ENCODE results near the gene LAMB4.
"Not testable (repeated sequence)": the region's sequence is repeated elsewhere in the genome, so short reads cannot be mapped to it uniquely, and the experiment has no call there.

LAMB4 gene

DNA sequence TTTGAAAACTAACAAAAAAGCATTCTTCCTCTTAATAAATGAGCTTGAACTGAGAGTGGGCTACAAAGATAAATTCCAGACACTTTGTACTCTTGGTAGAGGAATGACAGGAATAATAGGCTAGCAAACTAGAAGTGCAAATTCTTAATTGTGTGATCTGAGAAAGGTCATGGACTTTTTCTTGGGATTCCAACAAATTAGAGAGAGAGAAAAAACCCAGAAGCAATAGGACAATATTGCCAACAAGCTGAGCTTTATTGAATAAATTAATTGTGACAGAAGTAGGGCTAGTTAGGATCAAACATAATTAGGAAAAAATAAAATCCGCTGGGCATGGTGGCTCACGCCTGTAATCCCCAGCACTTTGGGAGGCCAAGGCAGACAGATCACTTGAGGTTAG, 85.8 kb downstream of the LAMB4 start:
- DNase-seq (ENCODE audit: low spot score), result no peak

DNA sequence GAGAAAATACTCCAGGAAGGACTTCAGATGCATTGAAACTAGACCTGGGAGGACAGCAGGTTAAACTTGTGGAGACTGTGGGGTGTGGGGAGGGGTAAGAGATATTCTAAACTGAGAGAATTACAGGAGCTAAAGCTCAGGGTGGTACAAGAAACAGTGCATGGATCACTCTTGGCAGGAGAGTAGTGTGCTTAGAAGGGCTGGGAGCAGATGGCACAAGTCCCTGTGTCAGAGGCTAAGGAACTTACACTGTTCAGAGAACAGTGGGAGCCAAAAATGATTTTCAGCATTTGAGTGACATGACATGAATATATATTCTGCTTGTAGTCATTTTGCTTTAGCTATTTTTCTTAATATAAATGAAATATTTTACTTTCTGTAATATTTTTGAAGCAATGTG, 91.2 kb downstream of the LAMB4 start:
- no peak for DNase-seq (ENCODE audit: low spot score)

DNA sequence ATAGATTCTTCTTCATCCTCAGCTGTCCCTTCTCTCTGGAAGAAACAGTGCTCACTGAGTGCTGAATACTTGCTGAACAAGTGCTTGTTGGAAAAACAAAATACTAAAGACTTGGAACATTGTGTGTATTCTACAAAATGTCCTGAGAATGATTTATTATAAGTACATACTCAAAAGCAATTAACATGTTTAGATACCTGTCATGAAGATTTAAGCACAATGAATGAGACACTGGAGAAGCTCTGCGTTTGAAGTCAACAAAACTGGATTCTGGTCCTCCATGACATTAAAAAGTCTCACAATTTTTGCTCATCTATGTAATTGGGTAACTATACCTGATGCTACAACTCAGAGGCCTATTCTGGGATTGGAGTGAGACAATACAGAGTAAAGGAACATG, 92.4 kb downstream of the LAMB4 start:
- no peak for DNase-seq (ENCODE audit: low spot score)

DNA sequence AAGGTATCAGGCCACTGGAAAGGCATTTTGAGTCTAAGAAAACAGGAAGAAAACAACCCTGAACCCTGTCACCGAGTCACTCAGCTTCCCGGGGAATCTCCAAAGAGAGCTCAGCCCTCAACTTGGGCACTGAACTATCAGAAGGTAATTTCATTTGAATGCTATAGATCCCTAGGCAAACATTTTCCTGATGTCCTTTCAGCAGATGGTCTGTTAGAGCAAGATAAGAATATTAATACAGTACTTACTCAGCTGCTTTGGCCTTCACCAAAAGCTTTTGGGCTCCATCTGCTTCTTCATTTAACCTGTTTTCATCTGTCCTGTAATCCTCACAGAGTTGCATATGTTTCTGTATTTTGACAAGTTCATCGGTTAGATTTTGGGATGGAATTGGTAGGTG, 93.0 kb downstream of the LAMB4 start:
- DNase-seq (ENCODE audit: low spot score), result no peak

DNA sequence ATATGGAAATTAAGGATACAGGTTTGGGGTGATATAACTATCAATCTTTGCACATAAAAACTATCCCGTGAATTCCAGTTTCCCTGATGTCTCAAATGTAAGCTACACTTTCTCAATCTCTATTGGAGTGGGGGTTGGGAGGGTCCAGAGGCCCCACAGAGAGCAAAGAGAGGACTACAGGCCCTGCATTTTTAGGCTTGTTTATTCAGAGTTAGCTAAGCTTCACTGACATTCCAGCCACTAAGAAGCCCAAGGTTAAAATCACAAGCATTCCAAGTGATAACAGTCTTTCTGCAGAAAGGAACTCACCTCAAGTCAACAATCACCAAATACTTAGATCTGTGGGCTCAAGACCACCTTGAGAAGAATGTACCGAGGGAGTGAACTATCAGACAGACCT, 95.6 kb downstream of the LAMB4 start:
- DNase-seq (ENCODE audit: low spot score), result no peak

DNA sequence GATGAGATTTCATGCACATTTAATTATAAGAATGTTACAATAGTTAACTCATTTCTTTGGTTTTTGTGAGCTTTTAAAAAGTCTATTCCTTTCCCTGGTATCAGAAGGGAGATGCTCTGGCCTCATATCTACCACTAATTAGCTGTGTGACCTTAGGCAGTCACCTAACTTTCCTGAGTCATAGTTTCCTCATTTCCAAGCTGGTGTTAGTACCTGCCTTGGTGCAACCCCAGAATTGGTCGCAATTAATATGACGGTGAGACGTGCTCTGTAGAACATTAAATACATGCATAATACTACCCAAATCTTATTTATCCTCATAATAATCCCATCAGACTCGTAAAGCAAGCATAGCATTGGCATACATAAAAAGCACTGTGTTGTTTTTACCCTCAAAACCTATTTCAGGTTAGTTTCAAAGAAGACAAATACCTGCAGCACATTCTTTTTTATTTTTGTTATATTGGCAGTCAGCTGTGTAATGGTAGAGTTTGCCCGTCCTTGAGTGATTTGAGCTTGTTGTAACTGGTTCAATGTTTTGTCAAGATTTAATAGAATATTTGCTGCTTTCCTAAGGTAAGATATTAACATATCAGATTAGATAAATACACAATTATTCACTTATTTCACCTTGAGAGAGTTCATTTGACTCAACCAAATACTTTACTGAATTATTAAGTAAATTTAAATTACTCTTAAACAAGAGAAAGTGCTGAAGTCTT, 96.2 kb downstream of the LAMB4 start:
- no peak for DNase-seq (ENCODE audit: low spot score)

DNA sequence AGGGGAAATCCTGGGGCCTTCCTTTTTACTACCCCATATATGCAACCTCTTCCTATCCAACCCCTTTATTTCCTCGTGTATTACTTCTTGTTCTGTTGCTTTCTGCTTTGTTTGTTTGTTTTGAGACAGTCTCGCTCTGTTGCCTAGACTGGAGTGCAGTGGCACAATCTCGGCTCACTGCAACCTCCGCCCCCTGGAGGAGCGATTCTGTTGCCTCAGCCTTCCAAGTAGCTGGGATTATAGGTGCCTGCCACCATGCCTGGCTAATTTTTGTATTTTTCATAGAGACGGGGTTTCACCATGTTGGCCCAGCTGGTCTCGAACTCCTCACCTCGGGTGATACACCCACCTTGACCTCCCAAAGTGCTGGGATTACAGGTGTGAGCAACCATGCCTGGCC, 96.9 kb downstream of the LAMB4 start:
- not testable (repeated sequence) for DNase-seq (ENCODE audit: low spot score)

DNA sequence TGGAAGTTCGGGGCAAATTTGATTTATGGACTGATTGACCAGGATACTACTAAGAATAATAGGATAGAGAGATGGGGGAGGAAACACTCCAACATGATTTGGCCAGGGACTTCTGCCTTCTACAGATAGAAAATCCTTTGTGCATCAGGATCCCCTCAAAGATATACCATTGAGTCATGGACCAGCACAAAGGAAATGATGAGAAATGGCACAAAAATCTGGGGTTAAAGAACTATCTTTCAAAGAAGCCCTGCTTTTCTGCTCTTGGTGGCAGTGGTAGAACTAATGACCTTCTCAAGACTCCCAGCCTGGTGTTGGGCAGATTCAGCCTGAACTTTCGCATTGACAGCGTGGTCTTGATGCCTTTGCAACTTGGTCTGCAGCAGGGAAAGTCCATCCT, 99.6 kb downstream of the LAMB4 start:
- DNase-seq (ENCODE audit: low spot score), result no peak

DNA sequence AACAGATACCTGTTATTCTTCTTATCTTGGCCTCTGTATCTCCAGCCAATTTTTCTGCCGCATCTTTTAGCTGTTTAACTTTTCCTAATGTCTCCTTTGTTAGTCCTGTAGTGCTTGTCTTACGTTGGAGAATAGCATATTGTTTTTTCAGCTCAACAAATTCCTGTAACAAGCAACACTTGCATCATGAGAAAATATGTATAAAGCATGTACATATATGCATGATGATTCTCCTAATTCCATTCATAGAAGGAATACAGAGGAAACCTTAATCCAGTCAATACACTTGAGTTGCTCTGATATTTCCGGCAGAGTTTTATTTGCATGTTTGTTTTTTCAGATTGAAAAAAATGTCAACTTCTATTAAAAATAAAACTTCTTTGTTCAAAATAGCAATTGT, 101.1 kb downstream of the LAMB4 start:
- DNase-seq (ENCODE audit: low spot score), result no peak

DNA sequence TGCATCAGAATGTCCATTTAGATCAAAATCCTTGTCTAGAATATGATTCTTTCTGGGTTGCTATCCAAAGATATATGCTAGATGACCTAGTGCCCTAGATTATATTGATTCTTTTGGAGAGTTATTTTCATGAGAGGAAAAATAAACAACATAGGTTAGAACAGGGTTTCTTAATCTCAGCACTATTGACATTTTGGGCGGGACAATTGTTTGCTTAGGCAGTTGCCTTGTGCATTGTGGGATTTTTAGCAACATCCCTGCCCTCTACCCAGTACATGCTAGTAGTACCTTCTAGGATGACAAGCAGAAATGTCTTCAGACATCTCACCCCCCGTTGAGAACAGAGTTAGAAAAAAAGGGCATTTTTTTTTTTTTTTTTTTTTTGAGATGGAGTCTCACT, 102.0 kb downstream of the LAMB4 start:
- DNase-seq (ENCODE audit: low spot score), result no peak

DNA sequence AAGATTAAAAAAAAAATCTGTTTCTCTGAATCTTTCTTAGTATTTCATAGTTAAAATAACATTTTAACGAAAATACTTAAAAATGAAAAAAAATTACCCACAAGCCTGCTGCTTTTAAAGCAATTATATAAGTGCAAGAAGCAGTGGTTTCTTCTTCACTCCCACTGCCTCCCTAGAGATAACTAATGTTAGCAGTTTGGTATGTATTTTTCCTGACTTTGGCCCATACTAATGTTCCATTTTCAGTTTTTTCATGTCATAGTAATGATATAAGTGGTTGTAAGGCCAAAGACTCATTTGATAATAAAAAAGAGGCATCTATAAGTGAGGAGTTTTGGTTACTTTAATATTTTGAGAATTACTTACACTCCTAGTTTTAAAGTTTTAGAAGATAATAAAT, 102.9 kb downstream of the LAMB4 start:
- no peak for DNase-seq (ENCODE audit: low spot score)

DNA sequence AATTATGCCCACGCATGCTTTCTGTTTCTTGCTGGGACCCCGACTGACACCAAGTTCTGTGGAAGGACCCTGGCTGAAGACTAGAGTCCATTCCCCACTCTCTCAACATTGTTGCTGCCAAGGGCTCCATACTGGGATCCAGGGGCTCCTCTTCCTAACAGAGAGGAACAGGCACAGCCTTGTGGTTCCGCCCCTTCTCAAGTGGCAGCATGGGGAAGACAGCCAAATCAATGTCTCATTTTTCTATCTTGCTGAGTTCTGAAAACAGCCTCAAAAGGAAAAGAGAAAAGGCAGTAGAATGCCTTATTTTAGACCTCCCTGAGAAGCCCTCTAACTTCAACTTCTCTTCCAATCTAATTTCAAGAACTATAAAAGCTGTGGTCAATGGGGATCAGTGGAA, 103.5 kb downstream of the LAMB4 start:
- DNase-seq (ENCODE audit: low spot score), result no peak

DNA sequence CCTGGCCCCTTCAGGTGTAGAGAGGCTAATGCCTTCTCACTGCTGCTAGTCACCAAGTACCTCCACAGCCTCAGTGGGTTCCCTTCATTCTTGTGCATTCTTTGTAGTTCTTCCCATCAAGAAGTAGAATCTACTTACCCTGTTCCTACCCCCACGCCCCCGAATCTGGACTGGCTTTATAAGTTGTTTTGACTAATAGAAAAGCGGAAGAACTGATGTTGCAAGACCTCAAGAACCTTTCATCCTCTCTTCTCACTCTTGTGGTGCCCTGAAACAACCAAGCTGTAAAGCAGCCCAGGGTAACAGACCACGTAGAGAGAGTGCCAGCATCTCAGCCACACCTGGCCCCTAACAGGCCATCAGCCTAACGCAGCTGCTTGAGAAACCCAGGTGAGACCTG, 104.0 kb downstream of the LAMB4 start:
- no peak for DNase-seq (ENCODE audit: low spot score)

DNA sequence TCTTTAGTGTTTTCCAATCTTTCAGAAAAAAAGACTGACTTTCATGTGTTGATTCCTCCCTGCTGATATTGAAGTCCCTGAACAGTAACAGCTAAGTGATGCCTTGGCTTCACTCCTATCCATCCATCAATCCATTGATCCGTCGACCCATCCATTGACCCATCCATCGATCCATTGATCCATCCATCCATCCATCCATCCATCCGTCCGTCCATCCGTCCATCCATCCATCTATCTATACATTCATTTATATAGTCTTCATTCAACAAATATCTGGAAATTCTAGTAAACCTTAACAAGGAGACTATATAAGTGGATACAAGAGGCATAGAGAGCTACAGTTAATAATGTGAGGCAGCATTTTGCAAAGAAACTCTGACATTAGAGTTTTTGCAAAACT, 105.6 kb downstream of the LAMB4 start:
- DNase-seq (ENCODE audit: low spot score), result no peak

DNA sequence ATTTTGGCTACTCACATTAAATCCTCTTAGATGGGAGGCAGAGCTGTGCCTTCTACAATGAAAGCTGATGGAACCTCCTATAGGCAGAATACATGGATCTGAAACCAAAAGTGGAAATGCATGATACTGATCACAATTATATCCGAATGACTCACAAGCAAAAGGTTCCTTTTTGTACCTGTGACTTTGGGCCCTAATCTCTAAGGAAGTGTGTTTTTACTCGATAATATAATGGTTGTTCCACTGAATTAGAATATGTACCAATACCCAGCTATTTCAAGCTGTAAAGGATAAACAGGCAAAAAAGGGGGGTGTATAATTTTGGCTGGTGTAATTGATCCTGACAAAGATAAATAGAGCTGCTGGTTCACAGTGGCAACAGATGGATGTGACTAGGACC, 109.6 kb downstream of the LAMB4 start:
- no peak for DNase-seq (ENCODE audit: low spot score)

DNA sequence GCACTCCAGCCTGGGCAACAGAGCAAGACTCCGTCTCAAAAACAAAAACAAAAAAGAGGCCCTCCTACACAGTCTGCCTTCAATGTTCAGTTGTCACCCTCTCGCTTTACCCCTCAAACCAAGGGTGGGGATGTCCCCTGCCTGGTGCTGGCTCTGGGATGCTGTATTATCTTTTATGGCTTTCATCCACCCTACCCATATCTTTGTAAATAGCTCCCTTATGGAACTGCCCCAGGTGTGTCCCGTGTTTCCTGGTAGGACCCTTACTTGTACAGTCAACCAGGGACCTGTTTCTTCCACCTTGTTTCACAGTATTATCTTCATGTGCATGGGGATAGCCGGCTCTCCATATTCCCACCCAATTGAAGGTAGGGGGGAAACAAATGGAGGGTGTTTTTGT, 111.5 kb downstream of the LAMB4 start:
- DNase-seq (ENCODE audit: low spot score), result no peak

DNA sequence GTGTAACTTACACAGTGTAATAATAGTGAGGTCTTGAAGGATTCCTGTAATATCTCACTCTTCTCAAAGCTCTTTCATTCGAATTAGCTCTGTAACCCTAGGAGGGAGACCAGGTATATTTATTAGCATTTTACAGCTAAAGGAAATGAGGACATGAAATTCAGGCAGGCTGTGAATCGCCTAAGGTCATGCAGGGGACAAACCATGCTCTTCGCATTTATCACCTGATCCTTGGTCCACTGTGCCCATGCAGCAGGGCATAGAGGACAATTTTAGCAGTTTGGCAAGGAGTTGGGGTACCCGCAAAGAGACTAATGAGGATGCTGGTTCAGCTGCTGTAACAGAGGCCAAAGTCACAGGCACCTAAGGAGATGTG, 112.4 kb downstream of the LAMB4 start:
- no peak for DNase-seq (ENCODE audit: low spot score)

DNA sequence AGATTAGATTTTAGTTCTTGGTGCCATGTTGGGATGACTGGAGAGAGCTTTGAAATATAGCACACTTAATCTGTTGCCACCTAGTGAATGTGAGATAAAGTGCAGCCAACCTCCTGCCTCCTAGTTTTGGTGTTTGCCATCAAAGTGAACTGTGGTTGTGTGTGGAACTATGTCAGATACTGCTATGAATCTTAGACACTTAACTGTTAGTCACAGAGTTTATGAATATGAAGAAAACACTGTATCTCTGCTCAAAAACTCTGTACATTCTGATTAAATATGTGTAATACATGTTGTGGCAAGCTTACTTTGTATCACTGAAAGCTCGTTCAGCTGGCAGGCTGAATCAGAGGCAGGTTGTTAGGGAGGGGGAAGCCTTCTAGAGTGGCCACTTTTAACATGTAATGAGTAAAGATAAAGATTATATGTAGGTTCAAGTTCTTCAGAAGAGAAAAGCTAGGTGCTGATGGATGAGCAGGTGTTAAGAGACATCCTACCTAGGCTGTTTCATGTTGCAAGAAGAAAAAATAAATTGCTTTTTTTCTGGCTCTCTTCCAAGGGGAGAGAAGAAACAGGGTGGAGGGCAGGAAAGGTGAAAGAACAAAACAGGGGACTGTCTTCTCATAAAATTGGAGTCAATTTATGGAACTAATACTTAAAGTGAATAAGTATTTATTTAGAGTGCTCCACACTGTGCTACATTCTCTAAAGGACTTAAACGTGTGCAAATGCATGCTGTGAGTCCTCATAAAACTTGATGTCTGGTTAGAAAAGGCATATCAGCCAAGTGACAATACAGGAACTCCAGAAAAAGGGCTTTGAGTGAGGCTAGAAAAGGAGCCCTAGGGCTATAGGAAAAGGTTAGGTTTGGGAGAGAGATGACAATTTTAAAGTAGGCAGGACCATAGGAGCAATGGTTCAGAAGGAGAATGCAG, 113.1 kb downstream of the LAMB4 start:
- no peak for DNase-seq (ENCODE audit: low spot score)

DNA sequence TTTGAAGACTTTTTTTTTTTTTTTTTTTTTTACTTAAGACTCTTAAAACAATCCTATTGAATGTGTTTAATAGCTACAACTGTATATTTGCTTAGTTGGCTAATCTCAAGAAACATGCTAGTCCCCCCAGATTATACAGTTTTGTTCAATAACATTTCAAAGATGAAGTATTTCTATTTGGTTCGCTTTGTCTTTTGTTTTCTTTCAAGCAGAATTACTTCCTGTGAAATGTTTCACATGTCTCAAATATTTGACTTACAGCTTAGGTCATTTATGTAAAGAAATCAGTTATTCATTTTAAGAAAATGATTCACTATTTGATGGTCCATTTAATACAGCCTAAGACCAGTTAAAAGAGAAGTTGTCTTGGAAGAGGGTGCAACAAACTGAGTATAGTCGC, 114.4 kb downstream of the LAMB4 start:
- no peak for DNase-seq (ENCODE audit: low spot score)

DNA sequence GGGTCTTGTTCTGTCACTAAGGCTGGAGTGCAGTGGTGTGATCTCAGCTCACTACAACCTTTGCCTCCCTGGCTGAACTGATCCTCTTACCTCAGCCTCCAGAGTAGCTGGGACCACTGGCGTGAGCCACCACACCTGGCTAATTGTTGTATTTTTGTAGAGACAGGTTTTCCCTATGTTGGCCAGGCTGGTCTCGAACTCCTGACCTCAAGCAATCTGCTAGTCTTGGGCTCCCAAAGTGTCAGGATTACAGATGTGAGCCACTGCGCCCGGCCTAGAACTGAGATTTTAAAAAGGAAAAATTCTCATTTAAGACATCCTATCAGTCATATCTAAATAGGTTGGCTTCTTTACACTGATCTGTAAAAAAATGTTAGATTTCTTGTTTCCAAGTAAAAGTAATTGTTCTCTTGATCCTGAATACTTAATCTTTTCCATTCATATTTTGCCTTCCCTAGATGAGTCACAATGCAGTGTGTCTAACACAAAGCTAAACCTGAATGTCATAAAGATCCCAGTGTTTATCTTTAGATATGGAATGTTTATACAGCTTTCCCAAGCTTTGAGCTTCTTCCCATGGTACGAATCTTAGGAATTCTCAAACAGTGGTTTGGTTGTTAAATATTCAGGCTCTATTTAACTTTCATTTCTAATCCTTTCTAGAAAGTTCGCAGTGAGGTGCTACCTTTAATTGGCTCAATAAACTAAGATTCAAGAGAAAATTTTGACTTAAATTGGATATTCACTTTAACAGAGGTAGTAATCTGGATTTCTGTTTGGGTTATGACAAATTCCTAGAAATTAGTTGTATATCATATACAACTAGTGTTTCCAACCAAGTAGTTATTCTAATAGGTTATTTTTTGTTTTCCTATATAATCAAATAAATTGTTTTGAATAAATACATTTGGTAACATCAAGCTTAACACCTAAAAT, 115.1 kb downstream of the LAMB4 start:
- DNase-seq (ENCODE audit: low spot score), result no peak

DNA sequence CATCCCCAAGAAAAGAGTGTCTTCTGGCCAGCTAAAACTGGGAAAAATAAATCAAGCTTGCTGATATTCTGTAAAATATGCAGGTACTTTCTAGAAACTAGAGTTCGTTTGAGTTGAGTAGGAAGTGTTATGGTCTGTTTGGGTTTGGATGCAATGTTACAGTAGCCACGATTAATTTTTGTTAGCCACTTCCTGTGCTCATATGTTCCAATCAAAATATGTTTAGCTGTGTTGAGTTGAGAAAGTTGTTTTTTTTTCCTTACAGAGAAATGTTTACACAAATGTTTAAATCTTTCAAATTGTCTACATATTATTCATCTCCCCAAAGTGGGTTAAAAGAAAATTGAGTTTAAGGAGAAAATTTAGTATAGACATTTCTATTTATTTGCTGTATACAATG, 115.9 kb downstream of the LAMB4 start:
- no peak for DNase-seq (ENCODE audit: low spot score)

All from hematopoietic multipotent progenitor cell treated with erythropoietin and hydrocortisone succinate and interleukin-3 and kit ligand, for 15 days (in vitro differentiated cells).